Skeletal muscle cell (primary cell): Measurements from ENCODE around the gene RAP1GAP2.

Experiments
- DNase-seq: peaks from one replicate; pipeline ENCODE4 v3.0.0-alpha.2; 2010; ENCODE audit warnings: low read depth
- H3K4me3 ChIP-seq: 2 replicates; pipeline ENCODE4 v1.5.1; 2011; ENCODE audit warnings: low read depth, mild to moderate bottlenecking, control low read depth, low read length, moderate library complexity

Gene RAP1GAP2

GRCh38 chr17:2901582-2901981, 105.3 kb downstream of the RAP1GAP2 start:
- DNase-seq: no peak
- no peak overlapping the region for H3K4me3 ChIP-seq

GRCh38 chr17:2902546-2902945, 106.3 kb downstream of the RAP1GAP2 start:
- DNase-seq: no peak
- no peak overlapping the region for H3K4me3 ChIP-seq

- DNase-seq: no peak
- no peak overlapping the region for H3K4me3 ChIP-seq
Measured at GRCh38 chr17:2903193-2903974, 107.1 kb downstream of the RAP1GAP2 start.

GRCh38 chr17:2904135-2904534, 107.9 kb downstream of the RAP1GAP2 start:
- H3K4me3 ChIP-seq: no peak overlapping the region
- no peak for DNase-seq

- H3K4me3 ChIP-seq: no peak overlapping the region
Measured at GRCh38 chr17:2905269-2905668, 109.0 kb downstream of the RAP1GAP2 start.

GRCh38 chr17:2905696-2906501, 109.7 kb downstream of the RAP1GAP2 start:
- no peak for DNase-seq

More at GRCh38 chr17:2905269-2905668, 109.0 kb downstream of the RAP1GAP2 start:
- no peak for DNase-seq

GRCh38 chr17:2906901-2907300, 110.7 kb downstream of the RAP1GAP2 start:
- no peak for DNase-seq
- no peak overlapping the region for H3K4me3 ChIP-seq

More at GRCh38 chr17:2905696-2906501, 109.7 kb downstream of the RAP1GAP2 start:
- no peak overlapping the region for H3K4me3 ChIP-seq

- no peak for DNase-seq
Measured at GRCh38 chr17:2909175-2909845, 113.1 kb downstream of the RAP1GAP2 start.

GRCh38 chr17:2909846-2910234, 113.6 kb downstream of the RAP1GAP2 start:
- DNase-seq: no peak
- no peak overlapping the region for H3K4me3 ChIP-seq

More at GRCh38 chr17:2909175-2909845, 113.1 kb downstream of the RAP1GAP2 start:
- H3K4me3 ChIP-seq: no peak overlapping the region

- H3K4me3 ChIP-seq: no peak overlapping the region
- DNase-seq: no peak
Measured at GRCh38 chr17:2911035-2911754, 115.0 kb downstream of the RAP1GAP2 start.

- H3K4me3 ChIP-seq: no peak overlapping the region
- DNase-seq: no peak
Measured at GRCh38 chr17:2911755-2912111, 115.5 kb downstream of the RAP1GAP2 start.

GRCh38 chr17:2912754-2913153, 116.5 kb downstream of the RAP1GAP2 start:
- H3K4me3 ChIP-seq: no peak overlapping the region

GRCh38 chr17:2916461-2916860, 120.2 kb downstream of the RAP1GAP2 start:
- H3K4me3 ChIP-seq: no peak overlapping the region
- no peak for DNase-seq

More at GRCh38 chr17:2912754-2913153, 116.5 kb downstream of the RAP1GAP2 start:
- DNase-seq: no peak

GRCh38 chr17:2921443-2921842, 125.2 kb downstream of the RAP1GAP2 start:
- H3K4me3 ChIP-seq: no peak overlapping the region
- DNase-seq: no peak

GRCh38 chr17:2924211-2924610, 128.0 kb downstream of the RAP1GAP2 start:
- H3K4me3 ChIP-seq: peak overlapping the region; percentile 6
- DNase-seq: no peak

GRCh38 chr17:2925011-2925410, 128.8 kb downstream of the RAP1GAP2 start:
- no peak overlapping the region for H3K4me3 ChIP-seq
- no peak for DNase-seq

- H3K4me3 ChIP-seq: no peak overlapping the region
- DNase-seq: no peak
Measured at GRCh38 chr17:2926019-2926650, 129.9 kb downstream of the RAP1GAP2 start.

GRCh38 chr17:2928294-2928890, 132.2 kb downstream of the RAP1GAP2 start:
- no peak overlapping the region for H3K4me3 ChIP-seq
- no peak for DNase-seq
